H9 (cell line): ENCODE data around the gene NKAPL. TPM values are rescaled to one million over a fixed set of nuclear protein-coding genes. Genes with fewer than 3 reads are reported as not detected.

Source experiments
- DNase-seq: peaks from one replicate; pipeline ENCODE4 v3.0.0-alpha.2; 2017
- H2AFZ ChIP-seq: one replicate; pipeline ENCODE4 v1.6.1; 2013; ENCODE audit warnings: mild to moderate bottlenecking, low read length, control low read depth, moderate library complexity
- H2AK5ac ChIP-seq: 2 replicates; pipeline ENCODE4 v1.6.1; 2013; ENCODE audit warnings: low read length, control low read depth, mixed read lengths; ENCODE audit not compliant: insufficient read length
- H2BK120ac ChIP-seq: one replicate; pipeline ENCODE4 v1.6.1; 2013; ENCODE audit warnings: low read depth, mild to moderate bottlenecking, low read length, control low read depth, inconsistent platforms; ENCODE audit not compliant: poor library complexity, severe bottlenecking
- H2BK12ac ChIP-seq: 2 replicates; pipeline ENCODE4 v1.6.1; 2013; ENCODE audit warnings: low read length, control low read depth, mixed read lengths, low read depth; ENCODE audit not compliant: insufficient read length
- H2BK15ac ChIP-seq: 2 replicates; pipeline ENCODE4 v1.6.1; 2013; ENCODE audit warnings: low read depth, low read length, control low read depth
- H2BK20ac ChIP-seq: one replicate; pipeline ENCODE4 v1.6.1; 2013; ENCODE audit warnings: low read depth, mild to moderate bottlenecking, low read length, control low read depth, inconsistent platforms; ENCODE audit not compliant: poor library complexity, severe bottlenecking
- H2BK5ac ChIP-seq: 2 replicates; pipeline ENCODE4 v1.6.1; 2013; ENCODE audit warnings: low read length, control low read depth, mixed read lengths; ENCODE audit not compliant: insufficient read length
- H3K14ac ChIP-seq: 2 replicates; pipeline ENCODE4 v1.6.1; 2013; ENCODE audit warnings: low read length, control low read depth; ENCODE audit not compliant: insufficient read depth
- H3K18ac ChIP-seq: 2 replicates; pipeline ENCODE4 v1.6.1; 2013; ENCODE audit warnings: low read depth, mild to moderate bottlenecking, mixed read lengths, low read length, control low read depth; ENCODE audit not compliant: insufficient read length
- H3K23ac ChIP-seq: 2 replicates; pipeline ENCODE4 v1.6.1; 2013; ENCODE audit warnings: low read length, control low read depth, mixed read lengths, low read depth; ENCODE audit not compliant: insufficient read length
- H3K23me2 ChIP-seq: 2 replicates; pipeline ENCODE4 v1.6.1; 2013; ENCODE audit warnings: low read depth, mild to moderate bottlenecking, mixed read lengths, low read length, control low read depth; ENCODE audit not compliant: insufficient read length, poor library complexity, severe bottlenecking
- H3K27ac ChIP-seq: 2 replicates; pipeline ENCODE4 v1.5.1; 2013; ENCODE audit warnings: low read length, control low read depth, mixed read lengths, low read depth; ENCODE audit not compliant: insufficient read length
- H3K27me3 ChIP-seq: 2 replicates; pipeline ENCODE4 v1.6.1; 2013; ENCODE audit warnings: low read length, control low read depth, inconsistent platforms; ENCODE audit not compliant: insufficient read depth
- H3K4ac ChIP-seq: 2 replicates; pipeline ENCODE4 v1.6.1; 2013; ENCODE audit warnings: low read depth, mild to moderate bottlenecking, control low read depth, inconsistent platforms, low read length, moderate library complexity
- H3K4me1 ChIP-seq: 2 replicates; pipeline ENCODE4 v1.6.1; 2013; ENCODE audit warnings: low read length, control low read depth, inconsistent platforms; ENCODE audit not compliant: insufficient read depth
- H3K4me2 ChIP-seq: 2 replicates; pipeline ENCODE4 v1.6.1; 2013; ENCODE audit warnings: low read length, control low read depth, mixed read lengths; ENCODE audit not compliant: insufficient read length, insufficient read depth
- H3K56ac ChIP-seq: 2 replicates; pipeline ENCODE4 v1.6.1; 2013; ENCODE audit warnings: low read depth, mild to moderate bottlenecking, mixed read lengths, low read length, control low read depth; ENCODE audit not compliant: insufficient read length
- H3K79me1 ChIP-seq: 2 replicates; pipeline ENCODE4 v1.6.1; 2013; ENCODE audit warnings: low read depth, mild to moderate bottlenecking, moderate library complexity, low read length, control low read depth, inconsistent platforms; ENCODE audit not compliant: insufficient read depth, poor library complexity, severe bottlenecking
- H3K79me2 ChIP-seq: 2 replicates; pipeline ENCODE4 v1.6.1; 2013; ENCODE audit warnings: low read length, control low read depth, inconsistent platforms; ENCODE audit not compliant: insufficient read depth
- H3K9ac ChIP-seq: 2 replicates; pipeline ENCODE4 v1.6.1; 2013; ENCODE audit warnings: low read length, control low read depth, mixed read lengths; ENCODE audit not compliant: insufficient read length; ENCODE audit errors: extremely low read depth
- H3K9me3 ChIP-seq: one replicate; pipeline ENCODE4 v1.6.1; 2013; ENCODE audit warnings: low read depth, low read length, inconsistent platforms; ENCODE audit not compliant: control insufficient read depth
- H3T11ph ChIP-seq: one replicate; pipeline ENCODE4 v1.6.1; 2013; ENCODE audit warnings: mild to moderate bottlenecking, low read length, control low read depth, inconsistent platforms
- H4K20me1 ChIP-seq: one replicate; pipeline ENCODE4 v1.6.1; 2013; ENCODE audit not compliant: control insufficient read depth, insufficient read length, insufficient read depth
- H4K5ac ChIP-seq: 2 replicates; pipeline ENCODE4 v1.6.1; 2013; ENCODE audit warnings: low read depth, mild to moderate bottlenecking, mixed read lengths, low read length, control low read depth; ENCODE audit not compliant: insufficient read length
- H4K8ac ChIP-seq: replicated peaks from 2 replicates; pipeline ENCODE4 v1.6.1; 2013; ENCODE audit warnings: low read length, control low read depth, mixed read lengths, low read depth; ENCODE audit not compliant: insufficient read length
- H4K91ac ChIP-seq: 2 replicates; pipeline ENCODE4 v1.6.1; 2013; ENCODE audit warnings: low read depth, mild to moderate bottlenecking, moderate library complexity, mixed read lengths, low read length, control low read depth; ENCODE audit not compliant: insufficient read length
- H3K27ac Mint-ChIP-seq, 3 experiments: 2 replicates in 2 of 3; 3 replicates in 1 of 3; pipeline ENCODE4 v1.8.0; 2020 to 2021; ENCODE audit warnings: mixed read lengths in 3 of 3, mild to moderate bottlenecking in 1 of 3, moderate library complexity in 1 of 3
- H3K27me3 Mint-ChIP-seq: 2 replicates; pipeline ENCODE4 v1.8.0; 2021; ENCODE audit warnings: low read depth, mild to moderate bottlenecking, moderate library complexity, mixed read lengths
- H3K36me3 Mint-ChIP-seq, 3 experiments: 2 replicates in 2 of 3; 3 replicates in 1 of 3; pipeline ENCODE4 v1.8.0; 2020 to 2021; ENCODE audit warnings: low read depth in 3 of 3, mixed read lengths in 3 of 3; ENCODE audit not compliant: insufficient read depth in 1 of 3
- H3K4me1 Mint-ChIP-seq, 2 experiments: 2 replicates each; pipeline ENCODE4 v1.8.0; 2020; ENCODE audit warnings: mixed read lengths in 2 of 2
- H3K4me3 Mint-ChIP-seq, 2 experiments: 2 replicates in 1 of 2; 3 replicates in 1 of 2; pipeline ENCODE4 v1.8.0; 2020 to 2021; ENCODE audit warnings: mild to moderate bottlenecking in 2 of 2, mixed read lengths in 2 of 2, moderate library complexity in 1 of 2
- H3K9me3 Mint-ChIP-seq, 2 experiments: 2 replicates in 1 of 2; 3 replicates in 1 of 2; pipeline ENCODE4 v1.8.0; 2020; ENCODE audit warnings: mild to moderate bottlenecking in 2 of 2, mixed read lengths in 2 of 2, moderate library complexity in 1 of 2
- whole genome bisulfite sequencing: extraction: QIAGEN DNeasy Blood & Tissue Kit; methylation state at CpG from one replicate; pipeline ENCODE4 v1.1.7; 2013; ENCODE audit warnings: missing lambda C conversion rate, low lambda C conversion rate, mixed read lengths; ENCODE audit not compliant: insufficient read length; ENCODE audit errors: extremely low coverage; 5-methylcytosine and 5-hydroxymethylcytosine counted together
- total RNA-seq: library from RNA; stranded (reverse); gene quantifications from 2 replicates; pipeline ENCODE4 v1.2.1, GENCODE V29; 2021
- TF ChIP-seq, protein P1 (sequence below): fragments of 200-600 bp; sonication (generic); conservative IDR thresholded peaks from 3 replicates; pipeline ENCODE4 v1.8.0; 2021; ENCODE audit warnings: antibody characterized with exemption, mild to moderate bottlenecking

The NKAPL gene
- total RNA-seq, 1 experiment from 2014 or later = not detected

DNA sequence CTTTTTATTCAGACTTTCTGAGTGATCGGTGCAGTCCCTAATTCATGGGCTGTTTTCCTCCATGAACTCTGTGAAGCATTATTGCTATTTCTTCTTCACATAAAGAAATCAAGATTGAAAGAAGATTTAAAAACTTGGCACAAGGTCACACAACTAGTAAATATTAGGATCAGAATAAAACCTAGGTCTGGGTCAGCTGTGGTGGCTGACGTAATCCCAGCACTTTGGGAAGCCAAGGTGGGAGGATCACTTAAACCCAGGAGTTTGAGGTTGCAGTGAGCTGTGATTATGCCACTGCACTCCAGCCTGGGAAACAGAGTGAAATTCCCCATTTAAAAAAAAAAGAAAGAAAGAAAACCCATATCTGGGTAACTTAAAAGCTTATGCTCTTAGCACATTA is 32.6 kb upstream of the NKAPL start:
- H3K56ac ChIP-seq = no peak overlapping the region
- no peak overlapping the region for H3K27ac ChIP-seq
- no peak overlapping the region for H4K5ac ChIP-seq
- no peak overlapping the region for H2AK5ac ChIP-seq
- H3K4me1 ChIP-seq = no peaks in the 10 kb centered on the region
- H3K4me1 Mint-ChIP-seq = peaks cover 8 to 11% of the 10 kb centered on the region in 2 experiments
- no peak overlapping the region for H3K27ac Mint-ChIP-seq
- peaks cover 7% of the 10 kb centered on the region for H3K23me2 ChIP-seq
- no peak overlapping the region for H3K4ac ChIP-seq
- no peak overlapping the region for H3K23ac ChIP-seq
- no peak overlapping the region for H3K14ac ChIP-seq
- no peak overlapping the region for H3K4me2 ChIP-seq
- DNase-seq = no peak
- TF ChIP-seq, protein P1, sequence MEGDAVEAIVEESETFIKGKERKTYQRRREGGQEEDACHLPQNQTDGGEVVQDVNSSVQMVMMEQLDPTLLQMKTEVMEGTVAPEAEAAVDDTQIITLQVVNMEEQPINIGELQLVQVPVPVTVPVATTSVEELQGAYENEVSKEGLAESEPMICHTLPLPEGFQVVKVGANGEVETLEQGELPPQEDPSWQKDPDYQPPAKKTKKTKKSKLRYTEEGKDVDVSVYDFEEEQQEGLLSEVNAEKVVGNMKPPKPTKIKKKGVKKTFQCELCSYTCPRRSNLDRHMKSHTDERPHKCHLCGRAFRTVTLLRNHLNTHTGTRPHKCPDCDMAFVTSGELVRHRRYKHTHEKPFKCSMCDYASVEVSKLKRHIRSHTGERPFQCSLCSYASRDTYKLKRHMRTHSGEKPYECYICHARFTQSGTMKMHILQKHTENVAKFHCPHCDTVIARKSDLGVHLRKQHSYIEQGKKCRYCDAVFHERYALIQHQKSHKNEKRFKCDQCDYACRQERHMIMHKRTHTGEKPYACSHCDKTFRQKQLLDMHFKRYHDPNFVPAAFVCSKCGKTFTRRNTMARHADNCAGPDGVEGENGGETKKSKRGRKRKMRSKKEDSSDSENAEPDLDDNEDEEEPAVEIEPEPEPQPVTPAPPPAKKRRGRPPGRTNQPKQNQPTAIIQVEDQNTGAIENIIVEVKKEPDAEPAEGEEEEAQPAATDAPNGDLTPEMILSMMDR = no peak
- no peaks in the 10 kb centered on the region for H3K9me3 Mint-ChIP-seq
- H4K20me1 ChIP-seq = no peaks in the 10 kb centered on the region
- H3K36me3 Mint-ChIP-seq = peaks cover 37 to 43% (median 42%) of the 10 kb centered on the region in 3 experiments
- no peak overlapping the region for H2BK20ac ChIP-seq
- no peaks in the 10 kb centered on the region for H3K9me3 ChIP-seq
- no peak overlapping the region for H2BK5ac ChIP-seq
- peak overlapping the region; percentile 86 to 96 for H3K4me3 Mint-ChIP-seq
- no peaks in the 10 kb centered on the region for H3K79me2 ChIP-seq
- no peak overlapping the region for H2BK120ac ChIP-seq
- no CpG with 5 or more reads among the region's 2 CpGs for WGBS
- H3K18ac ChIP-seq = no peak overlapping the region
- H2BK15ac ChIP-seq = no peak overlapping the region
- no peak overlapping the region for H3K9ac ChIP-seq
- peaks cover 2% of the 10 kb centered on the region; the same call in 1 of the 2 replicates for H3K27me3 ChIP-seq
- H2BK12ac ChIP-seq = no peak overlapping the region
- H3T11ph ChIP-seq = no peak overlapping the region
- no peak overlapping the region for H4K8ac ChIP-seq
- H3K27me3 Mint-ChIP-seq = peaks cover 30% of the 10 kb centered on the region
- H2AFZ ChIP-seq = no peak overlapping the region
- no peak overlapping the region for H4K91ac ChIP-seq
- H3K79me1 ChIP-seq = no peaks in the 10 kb centered on the region
